ENCODE measurements around the gene ENDOV. TPM values are rescaled to one million over a fixed set of nuclear protein-coding genes. Genes with fewer than 3 reads are reported as not detected.

The ENDOV gene
- total and polyA plus RNA-seq, 2 experiments from 2014 or later, result 21.2 to 33.8 TPM

- no peak overlapping the region for H3K4me3 ChIP-seq
- H3K79me2 ChIP-seq, result no peaks in the 10 kb centered on the region
- H3K9me3 ChIP-seq (ENCODE audit: low read depth), result no peaks in the 10 kb centered on the region
- WGBS (ENCODE audit: low lambda C conversion rate, missing lambda C conversion rate), result 95% methylated on average over 12 of the region's 12 CpGs
- H3K4me1 ChIP-seq (ENCODE audit: insufficient read depth), result no peaks in the 10 kb centered on the region
- no peaks in the 10 kb centered on the region for H4K20me1 ChIP-seq (ENCODE audit: insufficient read depth, poor library complexity, severe bottlenecking)
- H3K27me3 ChIP-seq, result no peaks in the 10 kb centered on the region
- H3K36me3 ChIP-seq (replicated peaks; ENCODE audit: insufficient read depth, low read depth), result no peaks in the 10 kb centered on the region
- no peak overlapping the region for H3K27ac ChIP-seq
- DNase-seq (ENCODE audit: low spot score), result no peak
- no peak for TF ChIP-seq CTCF (IDR thresholded peaks at IDR 0.05; ENCODE audit: poor library complexity)
- no peak for TF ChIP-seq EZH2 (IDR thresholded peaks at IDR 0.05; ENCODE audit: borderline replicate concordance)
- no peak for TF ChIP-seq EZH2phosphoT487 (IDR thresholded peaks at IDR 0.05; ENCODE audit: low read depth, severe bottlenecking, unreplicated experiment)
- no peaks in the 10 kb centered on the region for H3K9me2 ChIP-seq (replicated peaks; ENCODE audit: insufficient read depth)
- no peak overlapping the region for H3K4me2 ChIP-seq
- H2AFZ ChIP-seq, result no peak overlapping the region
These were observed 13.4 kb downstream of the ENDOV start for GRCh38 chr17:80428363-80428762.

GRCh38 chr17:80428796-80429195, 13.8 kb downstream of the ENDOV start:
- no peak for DNase-seq (ENCODE audit: low spot score)
- H3K4me3 ChIP-seq, result no peak overlapping the region
- H3K27ac ChIP-seq, result no peak overlapping the region
- H3K27me3 ChIP-seq, result no peaks in the 10 kb centered on the region
- no peaks in the 10 kb centered on the region for H3K9me3 ChIP-seq (ENCODE audit: low read depth)
- WGBS (ENCODE audit: low lambda C conversion rate, missing lambda C conversion rate), result 88% methylated on average over 11 of the region's 11 CpGs
- H3K4me2 ChIP-seq, result no peak overlapping the region
- no peak overlapping the region for H2AFZ ChIP-seq
- H3K4me1 ChIP-seq (ENCODE audit: insufficient read depth), result no peaks in the 10 kb centered on the region
- TF ChIP-seq EZH2phosphoT487 (IDR thresholded peaks at IDR 0.05; ENCODE audit: low read depth, severe bottlenecking, unreplicated experiment) (no peak), EZH2 (IDR thresholded peaks at IDR 0.05; ENCODE audit: borderline replicate concordance) (no peak), CTCF (IDR thresholded peaks at IDR 0.05; ENCODE audit: poor library complexity) (no peak)
- H3K79me2 ChIP-seq, result no peaks in the 10 kb centered on the region
- H4K20me1 ChIP-seq (ENCODE audit: insufficient read depth, poor library complexity, severe bottlenecking), result no peaks in the 10 kb centered on the region
- H3K9me2 ChIP-seq (replicated peaks; ENCODE audit: insufficient read depth), result no peaks in the 10 kb centered on the region
- no peaks in the 10 kb centered on the region for H3K36me3 ChIP-seq (replicated peaks; ENCODE audit: insufficient read depth, low read depth)

- Histone ChIP-seq H3K9me2 (replicated peaks; ENCODE audit: insufficient read depth) (no peaks in the 10 kb centered on the region), H3K4me2 (no peak overlapping the region), H3K36me3 (replicated peaks; ENCODE audit: insufficient read depth, low read depth) (no peaks in the 10 kb centered on the region), H3K4me1 (ENCODE audit: insufficient read depth) (no peaks in the 10 kb centered on the region), H3K27ac (no peak overlapping the region), H3K27me3 (no peaks in the 10 kb centered on the region), H2AFZ (no peak overlapping the region), H3K79me2 (no peaks in the 10 kb centered on the region), H3K9me3 (ENCODE audit: low read depth) (no peaks in the 10 kb centered on the region), H3K4me3 (no peak overlapping the region), H4K20me1 (ENCODE audit: insufficient read depth, poor library complexity, severe bottlenecking) (no peaks in the 10 kb centered on the region)
- TF ChIP-seq CTCF (IDR thresholded peaks at IDR 0.05; ENCODE audit: poor library complexity) (no peak), EZH2 (IDR thresholded peaks at IDR 0.05; ENCODE audit: borderline replicate concordance) (no peak), EZH2phosphoT487 (IDR thresholded peaks at IDR 0.05; ENCODE audit: low read depth, severe bottlenecking, unreplicated experiment) (no peak)
- DNase-seq (ENCODE audit: low spot score), result no peak
- 97% methylated on average over 31 of the region's 33 CpGs for WGBS (ENCODE audit: low lambda C conversion rate, missing lambda C conversion rate)
These were observed 14.6 kb downstream of the ENDOV start for GRCh38 chr17:80429356-80430275.

Data from hepatocyte (in vitro differentiated cells).